ENCODE measurements around the gene MYBL2. TPM values are rescaled to one million over a fixed set of nuclear protein-coding genes. Genes with fewer than 3 reads are reported as not detected.

MYBL2 gene
- total RNA-seq, 3 donors from 2014 or later: 19.8 to 26.2 (median 23.0) TPM

GRCh38 chr20:43667341-43668132 is 623 bp downstream of the MYBL2 start:
- Mint-ChIP-seq H3K27me3 (ENCODE audit: low read depth) (peaks cover 29% of the 10 kb centered on the region), H3K9me3 (no peaks in the 10 kb centered on the region), H3K4me1 (ENCODE audit: low read depth) (peaks cover 4% of the 10 kb centered on the region), H3K4me3 (peak overlapping the region; percentile 58), H3K36me3 (ENCODE audit: insufficient read depth) (no peaks in the 10 kb centered on the region)
- no peak for DNase-seq
- ATAC-seq: peak; percentile 17 to 20

GRCh38 chr20:43669332-43669731 is 2.4 kb downstream of the MYBL2 start:
- ATAC-seq: no peak
- Mint-ChIP-seq H3K36me3 (ENCODE audit: insufficient read depth) (peaks cover 3% of the 10 kb centered on the region), H3K27me3 (ENCODE audit: low read depth) (peaks cover 29% of the 10 kb centered on the region), H3K4me1 (ENCODE audit: low read depth) (peaks cover 4% of the 10 kb centered on the region), H3K4me3 (no peak overlapping the region), H3K9me3 (no peaks in the 10 kb centered on the region)
- no peak for DNase-seq

- Mint-ChIP-seq H3K4me1 (ENCODE audit: low read depth) (peaks cover 4% of the 10 kb centered on the region), H3K36me3 (ENCODE audit: insufficient read depth) (peaks cover 3% of the 10 kb centered on the region), H3K4me3 (no peak overlapping the region), H3K27me3 (ENCODE audit: low read depth) (peaks cover 26% of the 10 kb centered on the region), H3K9me3 (no peaks in the 10 kb centered on the region)
- no peak for ATAC-seq
- no peak for DNase-seq
Observed at GRCh38 chr20:43670423-43670822, 3.5 kb downstream of the MYBL2 start.

- ATAC-seq (no peak), DNase-seq (no peak)
- Mint-ChIP-seq H3K4me3 (no peak overlapping the region), H3K36me3 (ENCODE audit: insufficient read depth) (peaks cover 3% of the 10 kb centered on the region), H3K27me3 (ENCODE audit: low read depth) (peaks cover 3% of the 10 kb centered on the region), H3K4me1 (ENCODE audit: low read depth) (peaks cover 1% of the 10 kb centered on the region), H3K9me3 (no peaks in the 10 kb centered on the region)
Observed at GRCh38 chr20:43676368-43676767, 9.5 kb downstream of the MYBL2 start.

GRCh38 chr20:43680981-43681380 is 14.1 kb downstream of the MYBL2 start:
- Mint-ChIP-seq H3K9me3 (no peaks in the 10 kb centered on the region), H3K4me3 (no peak overlapping the region), H3K4me1 (ENCODE audit: low read depth) (peaks cover 2% of the 10 kb centered on the region), H3K36me3 (ENCODE audit: insufficient read depth) (no peaks in the 10 kb centered on the region), H3K27me3 (ENCODE audit: low read depth) (no peaks in the 10 kb centered on the region)
- DNase-seq (no peak), ATAC-seq (no peak)

DNA sequence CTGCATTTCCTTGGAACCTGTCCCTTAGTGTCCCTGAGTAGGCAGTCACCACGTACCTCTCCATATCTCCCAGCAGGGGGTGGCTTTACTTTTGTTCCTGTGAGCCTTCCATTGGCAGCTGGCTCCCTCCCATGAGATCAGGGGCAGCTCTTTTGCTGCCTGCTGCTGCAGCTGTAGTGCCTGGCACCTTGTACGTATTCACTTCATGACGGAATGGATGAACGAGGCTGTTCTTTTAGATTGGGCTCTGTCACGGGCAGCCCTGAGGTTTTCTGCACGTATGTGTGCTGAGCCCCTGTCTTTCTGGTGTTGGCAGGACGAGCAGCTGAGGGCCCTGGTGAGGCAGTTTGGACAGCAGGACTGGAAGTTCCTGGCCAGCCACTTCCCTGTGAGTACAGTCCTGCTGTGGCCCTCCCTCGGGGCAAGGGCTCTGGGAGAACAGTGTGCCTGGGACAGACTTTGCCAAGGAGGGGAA is 14.6 kb downstream of the MYBL2 start:
- H3K4me3 Mint-ChIP-seq: no peak overlapping the region

GRCh38 chr20:43681991-43682410 is 15.1 kb downstream of the MYBL2 start:
- DNase-seq: no peak
- Mint-ChIP-seq H3K4me3 (no peak overlapping the region), H3K9me3 (no peaks in the 10 kb centered on the region), H3K4me1 (ENCODE audit: low read depth) (peaks cover 2% of the 10 kb centered on the region), H3K36me3 (ENCODE audit: insufficient read depth) (no peaks in the 10 kb centered on the region), H3K27me3 (ENCODE audit: low read depth) (no peaks in the 10 kb centered on the region)
- peak; percentile 37 to 63 for ATAC-seq

More for the DNA sequence above, 14.6 kb downstream of the MYBL2 start:
- H3K9me3 Mint-ChIP-seq: no peaks in the 10 kb centered on the region
- DNase-seq: no peak
- peak in 1 of 2 donors; percentile 46 for ATAC-seq
- H3K4me1 Mint-ChIP-seq (ENCODE audit: low read depth): peaks cover 2% of the 10 kb centered on the region
- no peaks in the 10 kb centered on the region for H3K36me3 Mint-ChIP-seq (ENCODE audit: insufficient read depth)
- no peaks in the 10 kb centered on the region for H3K27me3 Mint-ChIP-seq (ENCODE audit: low read depth)

- H3K4me3 Mint-ChIP-seq: no peak overlapping the region
- ATAC-seq (no peak), DNase-seq (no peak)
- no peaks in the 10 kb centered on the region for H3K36me3 Mint-ChIP-seq (ENCODE audit: insufficient read depth)
- no peaks in the 10 kb centered on the region for H3K27me3 Mint-ChIP-seq (ENCODE audit: low read depth)
- peaks cover 2% of the 10 kb centered on the region for H3K4me1 Mint-ChIP-seq (ENCODE audit: low read depth)
- H3K9me3 Mint-ChIP-seq: no peaks in the 10 kb centered on the region
Observed at GRCh38 chr20:43682446-43682845, 15.5 kb downstream of the MYBL2 start.

GRCh38 chr20:43686820-43687219 is 19.9 kb downstream of the MYBL2 start:
- H3K4me1 Mint-ChIP-seq (ENCODE audit: low read depth): peaks cover 2% of the 10 kb centered on the region

DNA sequence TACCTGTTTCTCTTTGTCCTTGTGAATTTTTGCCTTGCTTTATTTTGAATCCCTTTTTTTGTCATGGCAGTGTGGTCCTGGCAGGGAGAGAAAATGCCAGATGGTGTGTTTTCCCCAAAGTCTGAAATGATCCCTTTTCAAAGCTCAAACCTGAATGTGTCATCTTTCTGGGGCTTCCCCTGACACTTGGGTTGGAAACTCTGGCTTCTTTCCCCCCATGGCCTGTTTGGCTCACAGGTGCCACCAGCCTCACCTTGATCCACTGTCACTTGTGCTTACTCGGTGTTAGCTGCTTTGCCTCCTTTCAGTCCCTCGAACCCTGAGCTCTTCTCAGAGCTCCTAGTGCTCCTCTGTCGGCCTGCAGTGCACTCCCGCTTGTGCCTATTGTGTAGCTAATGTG is 22.3 kb downstream of the MYBL2 start:
- no peaks in the 10 kb centered on the region for H3K27me3 Mint-ChIP-seq (ENCODE audit: low read depth)
- no peaks in the 10 kb centered on the region for H3K36me3 Mint-ChIP-seq (ENCODE audit: insufficient read depth)
- no peak for DNase-seq
- H3K9me3 Mint-ChIP-seq: no peaks in the 10 kb centered on the region
- H3K4me1 Mint-ChIP-seq (ENCODE audit: low read depth): peaks cover 2% of the 10 kb centered on the region
- H3K4me3 Mint-ChIP-seq: no peak overlapping the region
- peak in 1 of 2 donors; percentile 37 for ATAC-seq

More at GRCh38 chr20:43686820-43687219, 19.9 kb downstream of the MYBL2 start:
- Mint-ChIP-seq H3K4me3 (no peak overlapping the region), H3K9me3 (no peaks in the 10 kb centered on the region), H3K36me3 (ENCODE audit: insufficient read depth) (no peaks in the 10 kb centered on the region), H3K27me3 (ENCODE audit: low read depth) (no peaks in the 10 kb centered on the region)
- DNase-seq (no peak), ATAC-seq (no peak)

DNA sequence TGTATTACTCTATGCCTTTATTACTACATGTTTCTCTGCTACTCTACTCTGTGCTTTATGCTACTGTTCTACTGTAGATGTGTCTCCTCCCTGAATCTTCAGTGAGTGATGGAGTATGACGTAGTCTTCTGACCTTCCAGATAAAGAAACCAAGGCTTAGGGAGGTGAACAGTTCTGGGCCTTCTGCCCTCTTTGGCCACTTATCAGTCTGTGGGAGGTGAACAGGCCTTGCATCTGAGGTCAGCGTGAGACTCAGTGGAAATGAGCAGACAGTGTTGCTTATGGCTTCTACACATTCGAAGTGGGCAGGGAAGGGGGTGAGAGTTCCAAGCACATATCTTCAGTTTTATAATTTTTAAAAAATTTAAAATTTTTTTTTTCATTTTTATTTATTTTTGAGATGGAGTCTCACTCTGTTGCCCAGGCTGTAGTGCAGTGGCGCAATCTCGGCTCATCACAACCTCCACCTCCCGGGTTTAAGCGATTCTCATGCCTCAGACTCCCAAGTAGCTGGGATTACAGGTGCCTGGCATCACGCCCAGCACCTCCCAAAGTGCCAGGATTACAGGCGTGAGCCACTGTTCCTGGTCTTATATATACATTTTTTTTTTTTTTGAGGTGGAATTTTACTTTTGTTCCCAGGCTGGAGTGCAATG is 24.2 kb downstream of the MYBL2 start:
- DNase-seq (no peak), ATAC-seq (no peak)
- peaks cover 2% of the 10 kb centered on the region for H3K4me1 Mint-ChIP-seq (ENCODE audit: low read depth)
- H3K4me3 Mint-ChIP-seq: no peak overlapping the region
- no peaks in the 10 kb centered on the region for H3K36me3 Mint-ChIP-seq (ENCODE audit: insufficient read depth)
- H3K9me3 Mint-ChIP-seq: no peaks in the 10 kb centered on the region
- no peaks in the 10 kb centered on the region for H3K27me3 Mint-ChIP-seq (ENCODE audit: low read depth)

DNA sequence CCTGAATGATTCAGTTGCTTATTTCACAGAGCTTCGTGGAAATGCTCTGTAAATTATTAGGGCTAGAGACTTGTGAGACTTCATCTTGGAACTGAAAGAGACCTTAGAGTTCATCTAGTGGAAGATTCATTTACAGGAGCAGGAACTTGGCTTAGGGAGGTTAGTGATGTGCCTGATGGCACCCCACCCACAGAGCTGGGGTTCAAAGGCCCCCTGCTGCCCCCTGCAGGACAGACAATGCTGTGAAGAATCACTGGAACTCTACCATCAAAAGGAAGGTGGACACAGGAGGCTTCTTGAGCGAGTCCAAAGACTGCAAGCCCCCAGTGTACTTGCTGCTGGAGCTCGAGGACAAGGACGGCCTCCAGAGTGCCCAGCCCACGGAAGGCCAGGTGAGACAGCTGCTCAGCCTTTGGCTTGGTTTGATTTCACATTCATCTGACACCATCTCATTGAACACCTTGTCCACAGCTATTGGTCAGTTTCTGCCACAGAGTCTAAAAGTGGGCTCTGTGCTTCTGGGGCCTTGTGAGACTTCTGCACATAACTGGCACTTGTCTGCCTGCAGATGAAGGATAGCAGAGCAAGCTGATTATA is 25.1 kb downstream of the MYBL2 start:
- Mint-ChIP-seq H3K36me3 (ENCODE audit: insufficient read depth) (no peaks in the 10 kb centered on the region), H3K4me3 (no peak overlapping the region), H3K27me3 (ENCODE audit: low read depth) (no peaks in the 10 kb centered on the region), H3K9me3 (no peaks in the 10 kb centered on the region), H3K4me1 (ENCODE audit: low read depth) (peaks cover 2% of the 10 kb centered on the region)
- DNase-seq (peak; percentile 45), ATAC-seq (peak; percentile 53 to 54)

- no peaks in the 10 kb centered on the region for H3K4me1 Mint-ChIP-seq (ENCODE audit: low read depth)
- H3K36me3 Mint-ChIP-seq (ENCODE audit: insufficient read depth): no peaks in the 10 kb centered on the region
- no peak overlapping the region for H3K4me3 Mint-ChIP-seq
- DNase-seq (no peak), ATAC-seq (no peak)
- H3K27me3 Mint-ChIP-seq (ENCODE audit: low read depth): no peaks in the 10 kb centered on the region
- no peaks in the 10 kb centered on the region for H3K9me3 Mint-ChIP-seq
Observed at GRCh38 chr20:43694763-43695162, 27.8 kb downstream of the MYBL2 start.

DNA sequence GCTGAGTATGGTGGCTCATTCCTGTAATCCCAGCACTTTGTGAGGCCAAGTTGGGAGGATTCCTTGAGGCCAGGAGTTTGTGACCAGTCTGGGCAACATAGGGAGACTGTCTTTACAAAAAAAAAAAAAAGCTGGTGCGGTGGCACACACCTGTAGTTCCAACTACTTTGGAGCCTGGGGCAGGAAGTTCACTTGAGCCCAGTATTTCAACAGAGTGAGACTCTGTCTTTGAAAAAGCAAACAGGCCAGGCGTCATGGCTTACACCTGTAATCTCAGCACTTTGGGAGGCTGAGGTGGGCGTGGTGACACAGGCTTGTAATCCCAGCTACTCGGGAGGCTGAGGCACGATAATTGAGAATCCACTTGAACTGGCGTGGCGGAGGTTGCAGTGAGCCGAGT is 28.7 kb downstream of the MYBL2 start:
- Mint-ChIP-seq H3K36me3 (ENCODE audit: insufficient read depth) (no peaks in the 10 kb centered on the region), H3K27me3 (ENCODE audit: low read depth) (no peaks in the 10 kb centered on the region), H3K4me3 (no peak overlapping the region), H3K4me1 (ENCODE audit: low read depth) (peaks cover 7% of the 10 kb centered on the region), H3K9me3 (no peaks in the 10 kb centered on the region)
- ATAC-seq (no peak), DNase-seq (no peak)
